Thoracic aorta (tissue), 2 donors: Measurements from ENCODE around the gene LCN2. TPM values are rescaled to one million over a fixed set of nuclear protein-coding genes. Genes with fewer than 3 reads are reported as not detected.

Experiments
- ATAC-seq: fragments of 150-250 bp; one replicate; pipeline ENCODE4 v1.8.0; 2017; ENCODE audit warnings: low read depth; ENCODE audit not compliant: insufficient number of reproducible peaks, low FRiP score
- DNase-seq: peaks from one replicate; pipeline ENCODE4 v3.0.0-alpha.2; 2020; ENCODE audit warnings: low spot score
- H3K27ac ChIP-seq, 2 donors: fragments of 200-600 bp; sonication (generic); 1 replicate in 1 of 2; 2 replicates in 1 of 2; pipeline ENCODE4 v1.5.1; 2016; ENCODE audit warnings: mild to moderate bottlenecking in 2 of 2, moderate library complexity in 2 of 2
- H3K27me3 ChIP-seq: fragments of 200-600 bp; sonication (generic); replicated peaks from 2 replicates; pipeline ENCODE4 v1.6.0; 2016; ENCODE audit warnings: mild to moderate bottlenecking; ENCODE audit not compliant: insufficient read depth
- H3K36me3 ChIP-seq: fragments of 200-600 bp; sonication (generic); one replicate; pipeline ENCODE4 v1.5.1; 2016
- H3K4me1 ChIP-seq, 2 donors: fragments of 200-600 bp; sonication (generic); 1 replicate in 1 of 2; 2 replicates in 1 of 2; pipeline versions ENCODE4 v1.5.1 to v1.6.0; 2016; ENCODE audit warnings: low read depth in 2 of 2, mild to moderate bottlenecking in 1 of 2; ENCODE audit not compliant: control insufficient read depth in 1 of 2
- H3K4me3 ChIP-seq: fragments of 200-600 bp; sonication (generic); 2 replicates; pipeline ENCODE4 v1.5.1; 2016; ENCODE audit warnings: mild to moderate bottlenecking
- H3K9me3 ChIP-seq: fragments of 200-600 bp; sonication (generic); 2 replicates; pipeline ENCODE4 v1.5.1; 2016
- CTCF ChIP-seq: fragments of 200-600 bp; sonication (generic); IDR thresholded peaks from one replicate; pipeline ENCODE4 v1.5.1; 2019; ENCODE audit warnings: antibody characterized with exemption
- total RNA-seq, 2 donors: library from RNA; depleted of rRNA; stranded (reverse); fragments of >200 nt; gene quantifications; one replicate each; pipeline versions ENCODE4 v1.1.0 to v1.2.3, GENCODE V29; 2016

LCN2 gene
- total RNA-seq, 2 donors from 2014 or later, result not detected

GRCh38 chr9:128167209-128167608, 18.0 kb downstream of the LCN2 start:
- DNase-seq (no peak), ATAC-seq (no peak)
- TF ChIP-seq CTCF, result no peak
- Histone ChIP-seq H3K27ac (no peak overlapping the region), H3K9me3 (no peaks in the 10 kb centered on the region), H3K27me3 (no peaks in the 10 kb centered on the region), H3K4me1 (peaks cover 0 to 8% of the 10 kb centered on the region in 2 donors), H3K36me3 (peaks cover 50% of the 10 kb centered on the region), H3K4me3 (no peak overlapping the region)

- no peaks in the 10 kb centered on the region for H3K9me3 ChIP-seq
- TF ChIP-seq CTCF, result no peak
- DNase-seq (no peak), ATAC-seq (no peak)
- peaks cover 47% of the 10 kb centered on the region for H3K36me3 ChIP-seq
- no peak overlapping the region for H3K4me3 ChIP-seq
- H3K27ac ChIP-seq, result no peak overlapping the region
- no peaks in the 10 kb centered on the region for H3K4me1 ChIP-seq
- H3K27me3 ChIP-seq, result no peaks in the 10 kb centered on the region
Measured at GRCh38 chr9:128168731-128169308, 19.6 kb downstream of the LCN2 start.

DNA sequence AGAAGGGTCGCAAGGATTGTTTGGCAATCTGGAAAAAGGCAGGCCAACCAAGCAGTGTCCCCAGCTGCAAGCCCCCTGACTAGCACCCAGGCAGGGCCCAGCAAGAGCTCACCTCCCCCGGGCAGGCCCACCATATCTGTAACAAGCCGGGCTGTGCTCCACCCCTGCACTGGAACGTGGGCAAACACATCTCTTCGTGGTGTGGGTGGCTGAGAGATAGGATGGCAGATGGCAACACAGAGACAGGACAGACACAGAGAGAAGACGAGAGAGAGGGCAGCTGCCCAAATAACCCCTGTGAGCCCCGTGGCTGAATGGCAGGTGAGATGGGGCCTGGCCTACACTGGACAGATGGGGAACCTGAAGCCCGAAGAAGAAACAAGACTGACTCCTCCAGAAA, 20.2 kb downstream of the LCN2 start:
- DNase-seq, result no peak
- TF ChIP-seq CTCF, result no peak
- no peak for ATAC-seq
- H3K27ac ChIP-seq, result no peak overlapping the region
- no peaks in the 10 kb centered on the region for H3K9me3 ChIP-seq
- H3K4me1 ChIP-seq, result no peaks in the 10 kb centered on the region
- peaks cover 40% of the 10 kb centered on the region for H3K36me3 ChIP-seq
- H3K4me3 ChIP-seq, result no peak overlapping the region
- H3K27me3 ChIP-seq, result no peaks in the 10 kb centered on the region

GRCh38 chr9:128169925-128170324, 20.7 kb downstream of the LCN2 start:
- no peak for TF ChIP-seq CTCF
- Histone ChIP-seq H3K36me3 (peaks cover 39% of the 10 kb centered on the region), H3K4me3 (no peak overlapping the region), H3K27ac (no peak overlapping the region), H3K27me3 (no peaks in the 10 kb centered on the region), H3K9me3 (no peaks in the 10 kb centered on the region), H3K4me1 (no peaks in the 10 kb centered on the region)
- DNase-seq (no peak), ATAC-seq (no peak)

DNA sequence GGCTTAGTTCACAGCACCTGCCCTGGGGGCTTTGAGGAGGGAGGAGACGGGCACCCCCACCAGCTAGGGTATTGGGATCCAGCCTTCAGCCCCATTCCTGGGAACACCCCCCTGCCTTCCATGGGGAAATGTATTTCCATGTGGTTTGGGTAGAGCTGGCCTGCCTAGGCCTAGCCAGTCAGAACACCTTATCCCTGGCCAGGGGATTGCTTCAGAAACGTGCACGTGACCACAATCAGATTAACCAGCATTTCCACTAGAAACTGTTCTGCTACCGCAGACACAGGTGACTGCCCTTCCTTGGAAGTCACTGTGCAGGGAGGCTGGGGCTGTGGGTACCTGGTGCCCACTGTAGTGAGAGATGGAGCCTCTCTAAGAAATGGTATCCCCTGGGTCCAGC, 24.8 kb downstream of the LCN2 start:
- Histone ChIP-seq H3K27ac (no peak overlapping the region), H3K27me3 (no peaks in the 10 kb centered on the region), H3K9me3 (no peaks in the 10 kb centered on the region), H3K4me3 (no peak overlapping the region), H3K4me1 (no peaks in the 10 kb centered on the region), H3K36me3 (peaks cover 51% of the 10 kb centered on the region)
- DNase-seq, result no peak
- ATAC-seq, result no peak
- no peak for TF ChIP-seq CTCF
